Activated CD8-positive, alpha-beta T cell treated with anti-CD3 and anti-CD28 coated beads for 36 hours (primary cell): ENCODE results near the gene NEO1. TPM values are rescaled to one million over a fixed set of nuclear protein-coding genes. Genes with fewer than 3 reads are reported as not detected.
"Not testable (repeated sequence)": the region's sequence is repeated elsewhere in the genome, so short reads cannot be mapped to it uniquely, and the experiment has no call there.

Source experiments
- ATAC-seq: fragments of 200-7000 bp; cut with Tn5 transposase; one replicate; pipeline ENCODE4 v1.10.0; 2021; ENCODE audit warnings: mild to moderate bottlenecking, moderate library complexity
- CTCF ChIA-PET: fragments of 350-600 bp; sonication (Branson Sonifier 250); formaldehyde crosslinking; loops from one replicate; lab custom pipeline; 2021; ENCODE audit warnings: antibody characterized with exemption; lab: Charles Lee
- POLR2A ChIA-PET: fragments of 350-600 bp; sonication (Branson Sonifier 250); formaldehyde crosslinking; loops from one replicate; lab custom pipeline; 2021; ENCODE audit warnings: antibody characterized with exemption; lab: Charles Lee
- DNase-seq: peaks from one replicate; pipeline ENCODE4 v3.0.0-alpha.2; 2020
- H3K27ac Mint-ChIP-seq: one replicate; pipeline ENCODE4 v1.8.0; 2021; ENCODE audit warnings: mild to moderate bottlenecking, mixed read lengths
- H3K27me3 Mint-ChIP-seq: one replicate; pipeline ENCODE4 v1.8.0; 2021; ENCODE audit warnings: mixed read lengths
- H3K36me3 Mint-ChIP-seq: one replicate; pipeline ENCODE4 v1.8.0; 2021; ENCODE audit warnings: low read depth, mixed read lengths
- H3K4me1 Mint-ChIP-seq: one replicate; pipeline ENCODE4 v1.8.0; 2021; ENCODE audit warnings: low read depth, mixed read lengths
- H3K4me3 Mint-ChIP-seq: one replicate; pipeline ENCODE4 v1.8.0; 2021; ENCODE audit warnings: mild to moderate bottlenecking, moderate library complexity, mixed read lengths
- H3K9me3 Mint-ChIP-seq: one replicate; pipeline ENCODE4 v1.8.0; 2021; ENCODE audit warnings: mixed read lengths
- CTCF ChIP-seq: fragments of 200-600 bp; IDR thresholded peaks from one replicate; pipeline ENCODE4 v1.8.0; 2022; ENCODE audit warnings: antibody characterized with exemption, mild to moderate bottlenecking
- intact Hi-C: fragments of 100-400 bp; cut with micrococcal nuclease; formaldehyde crosslinking; loops from one replicate; pipeline ENCODE4 v1.10.0; 2022
- total RNA-seq, 2 experiments: library from RNA; stranded (reverse); gene quantifications; one replicate each; pipeline ENCODE4 v1.2.3, GENCODE V29; 2021

NEO1 gene
- total RNA-seq, 2 experiments from 2014 or later: 2.8 to 3.1 TPM

- no peak for TF ChIP-seq CTCF
- Mint-ChIP-seq H3K27me3 (peaks cover 4% of the 10 kb centered on the region), H3K4me1 (no peaks in the 10 kb centered on the region), H3K27ac (no peak overlapping the region), H3K4me3 (no peak overlapping the region), H3K36me3 (peaks cover 3% of the 10 kb centered on the region), H3K9me3 (peaks cover 9% of the 10 kb centered on the region)
- ChIA-PET POLR2A (interaction anchor here (0.8 kb wide), 1 partner anchor 21 kb away, joined by 4 read pairs; no protein-coding TSS in a partner anchor), CTCF (no interaction called here)
- DNase-seq: no peak
- intact Hi-C loops: no loop called here
- no peak for ATAC-seq
These were observed 109.3 kb downstream of the NEO1 start for GRCh38 chr15:73161546-73161945.

GRCh38 chr15:73165435-73165834 is 113.2 kb downstream of the NEO1 start:
- no peaks in the 10 kb centered on the region for H3K4me1 Mint-ChIP-seq
- H3K9me3 Mint-ChIP-seq: peaks cover 11% of the 10 kb centered on the region
- no peak overlapping the region for H3K4me3 Mint-ChIP-seq
- CTCF ChIA-PET: interaction anchor here (0.6 kb wide), 1 partner anchor 11 kb away, joined by 3 read pairs; no protein-coding TSS in a partner anchor
- H3K27me3 Mint-ChIP-seq: peaks cover 6% of the 10 kb centered on the region
- peak overlapping the region; percentile 28 for H3K27ac Mint-ChIP-seq
- POLR2A ChIA-PET: no interaction called here
- ATAC-seq (no peak), DNase-seq (no peak)
- no peak for TF ChIP-seq CTCF
- intact Hi-C loops: no loop called here
- H3K36me3 Mint-ChIP-seq: peaks cover 4% of the 10 kb centered on the region

GRCh38 chr15:73165844-73166243 is 113.6 kb downstream of the NEO1 start:
- DNase-seq (no peak), ATAC-seq (no peak)
- intact Hi-C loops: no loop called here
- Mint-ChIP-seq H3K9me3 (peaks cover 11% of the 10 kb centered on the region), H3K36me3 (peaks cover 4% of the 10 kb centered on the region), H3K4me1 (no peaks in the 10 kb centered on the region), H3K27ac (no peak overlapping the region), H3K27me3 (peaks cover 6% of the 10 kb centered on the region), H3K4me3 (no peak overlapping the region)
- CTCF ChIA-PET: no interaction called here
- TF ChIP-seq CTCF: no peak
- POLR2A ChIA-PET: no interaction called here

- DNase-seq, ATAC-seq, H3K27me3 Mint-ChIP-seq, POLR2A ChIA-PET, H3K36me3 Mint-ChIP-seq, H3K4me1 Mint-ChIP-seq, H3K27ac Mint-ChIP-seq, CTCF ChIA-PET, intact Hi-C loops, H3K4me3 Mint-ChIP-seq: not testable (repeated sequence)
- H3K9me3 Mint-ChIP-seq: peaks cover 11% of the 10 kb centered on the region
These were observed 114.4 kb downstream of the NEO1 start for GRCh38 chr15:73166711-73167110.

GRCh38 chr15:73168487-73168886 is 116.2 kb downstream of the NEO1 start:
- POLR2A ChIA-PET: no interaction called here
- ATAC-seq: no peak

More at GRCh38 chr15:73168487-73168886, 116.2 kb downstream of the NEO1 start:
- intact Hi-C loops: no loop called here
- CTCF ChIA-PET: no interaction called here
- peaks cover 4% of the 10 kb centered on the region for H3K27me3 Mint-ChIP-seq
- no peak for DNase-seq
- peaks cover 11% of the 10 kb centered on the region for H3K9me3 Mint-ChIP-seq
- H3K4me3 Mint-ChIP-seq: no peak overlapping the region
- no peak overlapping the region for H3K27ac Mint-ChIP-seq
- TF ChIP-seq CTCF: no peak
- peaks cover 4% of the 10 kb centered on the region for H3K36me3 Mint-ChIP-seq
- H3K4me1 Mint-ChIP-seq: no peaks in the 10 kb centered on the region
